Neural cell (in vitro differentiated cells): Measurements from ENCODE around the gene FGGY. TPM values are rescaled to one million over a fixed set of nuclear protein-coding genes. Genes with fewer than 3 reads are reported as not detected.
"Not testable (repeated sequence)": the region's sequence is repeated elsewhere in the genome, so short reads cannot be mapped to it uniquely, and the experiment has no call there.

Experiments
- H2AFZ ChIP-seq: fragments of 200-600, 300-800 bp; sonication (generic), shearing (Covaris generic); 2 replicates; pipeline ENCODE4 v1.6.0; 2014; ENCODE audit warnings: low read depth, mild to moderate bottlenecking, antibody characterized with exemption, low read length, moderate library complexity
- H3F3A ChIP-seq: fragments of 200-600 bp; shearing (Covaris generic); 2 replicates; pipeline ENCODE4 v1.6.1; 2016; ENCODE audit warnings: mild to moderate bottlenecking, moderate library complexity, mixed read lengths, antibody characterized with exemption, low read length; ENCODE audit not compliant: insufficient read depth, poor library complexity, severe bottlenecking
- H3K27ac ChIP-seq: fragments of 200-600, 300-800 bp; sonication (generic), shearing (Covaris generic); 2 replicates; pipeline ENCODE4 v1.5.1; 2014; ENCODE audit warnings: mild to moderate bottlenecking, low read length, moderate library complexity
- H3K27me3 ChIP-seq: fragments of 300-800, 200-600 bp; sonication (generic), shearing (Covaris generic); 2 replicates; pipeline ENCODE4 v1.6.0; 2014; ENCODE audit warnings: mild to moderate bottlenecking, low read depth, low read length, moderate library complexity; ENCODE audit not compliant: insufficient read depth
- H3K36me3 ChIP-seq: fragments of 300-800, 200-600 bp; sonication (generic), shearing (Covaris generic); 2 replicates; pipeline ENCODE4 v1.5.1; 2014; ENCODE audit warnings: mild to moderate bottlenecking, antibody characterized with exemption, low read length, moderate library complexity; ENCODE audit not compliant: insufficient read depth
- H3K4me2 ChIP-seq: fragments of 300-800, 200-600 bp; sonication (generic), shearing (Covaris generic); 2 replicates; pipeline ENCODE4 v1.6.0; 2014; ENCODE audit warnings: mild to moderate bottlenecking, low read length
- H3K4me3 ChIP-seq: fragments of 300-800, 200-600 bp; sonication (generic), shearing (Covaris generic); 2 replicates; pipeline ENCODE4 v1.5.1; 2014; ENCODE audit warnings: mild to moderate bottlenecking, low read length, moderate library complexity
- H3K79me2 ChIP-seq: fragments of 200-600 bp; shearing (Covaris generic); replicated peaks from 2 replicates; pipeline ENCODE4 v1.6.0; 2014; ENCODE audit warnings: mild to moderate bottlenecking, low read length, moderate library complexity; ENCODE audit not compliant: insufficient read depth
- H3K9ac ChIP-seq: fragments of 300-800, 200-600 bp; sonication (generic), shearing (Covaris generic); 2 replicates; pipeline ENCODE4 v1.6.1; 2016; ENCODE audit warnings: mild to moderate bottlenecking, low read length, mixed read lengths
- H3K9me2 ChIP-seq: fragments of 200-600 bp; shearing (Covaris generic); 2 replicates; pipeline ENCODE4 v1.6.1; 2016; ENCODE audit warnings: mild to moderate bottlenecking, low read length, mixed read lengths; ENCODE audit not compliant: insufficient read depth
- H3K9me3 ChIP-seq: fragments of 200-600, 300-800 bp; sonication (generic), shearing (Covaris generic); 2 replicates; pipeline ENCODE4 v1.6.1; 2016; ENCODE audit warnings: mild to moderate bottlenecking, mixed run types, low read length, moderate library complexity, mixed read lengths
- H4K20me1 ChIP-seq: fragments of 200-600 bp; shearing (Covaris generic); 2 replicates; pipeline ENCODE4 v1.6.1; 2016; ENCODE audit warnings: mild to moderate bottlenecking, mixed run types; ENCODE audit not compliant: insufficient read depth
- CTCF ChIP-seq: fragments of 450-650 bp; IDR thresholded peaks from 2 replicates; pipeline ENCODE4 v1.5.1; 2014; ENCODE audit warnings: antibody characterized with exemption, mild to moderate bottlenecking, moderate library complexity; ENCODE audit not compliant: poor library complexity, severe bottlenecking
- EP300 ChIP-seq: fragments of 450-650 bp; conservative IDR thresholded peaks from 2 replicates; pipeline ENCODE4 v1.6.1; 2014; ENCODE audit warnings: antibody characterized with exemption, mild to moderate bottlenecking, moderate library complexity; ENCODE audit not compliant: poor library complexity, severe bottlenecking
- EZH2 ChIP-seq: fragments of 200-600, 300-800 bp; shearing (Covaris generic), sonication (generic); IDR thresholded peaks from 2 replicates; pipeline ENCODE4 v1.6.1; 2014; ENCODE audit warnings: antibody characterized with exemption, low read length, borderline replicate concordance, mild to moderate bottlenecking; ENCODE audit not compliant: insufficient read depth, poor library complexity, severe bottlenecking
- MXI1 ChIP-seq: fragments of 450-650 bp; conservative IDR thresholded peaks from 2 replicates; pipeline ENCODE4 v1.6.1; 2014; ENCODE audit warnings: antibody characterized with exemption, mild to moderate bottlenecking; ENCODE audit not compliant: poor library complexity, severe bottlenecking
- POLR2AphosphoS5 ChIP-seq: IDR thresholded peaks from 2 replicates; pipeline ENCODE4 v1.6.1; 2012
- RAD21 ChIP-seq: fragments of 450-650 bp; conservative IDR thresholded peaks from 2 replicates; pipeline ENCODE4 v1.6.1; 2014; ENCODE audit warnings: antibody characterized with exemption, mild to moderate bottlenecking, moderate library complexity
- REST ChIP-seq: IDR thresholded peaks from 2 replicates; pipeline ENCODE4 v1.6.1; 2012; ENCODE audit warnings: borderline replicate concordance
- SMC3 ChIP-seq: fragments of 450-650 bp; conservative IDR thresholded peaks from 2 replicates; pipeline ENCODE4 v1.6.1; 2014; ENCODE audit warnings: antibody characterized with exemption, mild to moderate bottlenecking, moderate library complexity; ENCODE audit not compliant: poor library complexity
- TAF1 ChIP-seq: IDR thresholded peaks from 2 replicates; pipeline ENCODE4 v1.6.1; 2012; ENCODE audit warnings: low read depth
- polyA plus RNA-seq: library from polyadenylated mRNA; depleted of rRNA; stranded (reverse); fragments of >200 nt; gene quantifications from 2 replicates; pipeline ENCODE4 v1.2.3, GENCODE V29; 2014

Gene FGGY
- polyA plus RNA-seq, 1 donor from 2014 or later: 7.4 TPM

GRCh38 chr1:59557549-59557885 is 260.6 kb downstream of the FGGY start:
- H2AFZ ChIP-seq: no peak overlapping the region
- H3K36me3 ChIP-seq: no peaks in the 10 kb centered on the region
- no peaks in the 10 kb centered on the region for H4K20me1 ChIP-seq
- no peaks in the 10 kb centered on the region for H3K27me3 ChIP-seq
- no peaks in the 10 kb centered on the region for H3F3A ChIP-seq
- H3K79me2 ChIP-seq: no peaks in the 10 kb centered on the region
- H3K27ac ChIP-seq: no peak overlapping the region
- no peak overlapping the region for H3K4me2 ChIP-seq
- no peak overlapping the region for H3K4me3 ChIP-seq
- H3K9me2 ChIP-seq: no peaks in the 10 kb centered on the region
- H3K9ac ChIP-seq: no peak overlapping the region
- TF ChIP-seq POLR2AphosphoS5 (no peak), RAD21 (no peak), TAF1 (no peak), CTCF (no peak), REST (no peak), MXI1 (no peak), SMC3 (no peak), EZH2 (no peak), EP300 (no peak)
- no peaks in the 10 kb centered on the region for H3K9me3 ChIP-seq

DNA sequence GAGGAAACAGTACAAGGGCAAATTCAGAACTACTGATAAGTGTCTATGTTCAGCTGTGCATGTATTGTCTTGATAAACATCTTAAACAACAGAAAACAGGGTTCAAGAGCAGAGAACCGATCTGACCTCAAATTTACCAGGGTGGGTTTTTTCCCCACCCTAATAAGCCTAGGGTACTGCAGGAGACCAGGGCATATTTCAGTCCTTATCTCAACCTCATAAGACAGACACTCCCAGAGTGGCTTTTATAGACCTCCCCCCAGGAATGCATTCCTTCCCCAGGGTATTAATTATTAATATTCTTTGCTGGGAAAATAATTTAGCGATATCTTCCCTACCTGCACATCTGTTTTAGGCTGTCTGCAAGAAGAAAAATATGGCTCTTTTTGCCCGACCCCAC is 261.7 kb downstream of the FGGY start:
- not testable (repeated sequence) for H3K9me2 ChIP-seq

DNA sequence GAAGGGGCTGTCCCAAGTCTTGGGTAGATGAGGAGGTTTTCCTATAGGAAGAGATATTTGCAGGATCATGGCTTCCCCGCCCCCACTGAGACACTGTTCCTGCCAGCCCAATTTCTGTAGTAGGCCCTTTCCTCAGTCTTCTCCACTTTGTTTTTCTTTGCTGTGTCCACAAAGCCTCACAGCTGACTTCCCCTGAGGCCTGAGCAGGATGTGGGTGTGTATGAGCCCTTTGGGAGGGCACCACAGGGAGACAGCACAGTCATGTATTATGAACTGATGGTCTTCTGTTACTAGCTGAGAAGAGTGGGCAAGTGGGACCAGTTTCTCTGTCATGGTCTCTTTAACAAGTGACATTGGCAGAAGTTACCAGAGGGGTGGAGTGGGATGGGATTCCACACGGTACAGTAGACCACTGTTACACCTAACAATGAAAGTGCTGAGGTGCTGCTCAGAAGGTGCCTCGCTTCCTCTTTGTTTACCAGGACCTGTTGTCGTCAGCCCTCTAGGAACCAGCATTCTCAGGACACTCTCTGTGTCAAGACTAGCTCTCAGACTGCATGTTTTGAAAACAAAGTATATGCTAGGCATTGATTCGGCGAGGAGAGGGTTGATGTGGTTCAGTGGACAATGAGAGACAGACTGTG is 264.0 kb downstream of the FGGY start:
- Histone ChIP-seq H3K36me3 (no peaks in the 10 kb centered on the region), H3K4me2 (no peak overlapping the region), H3K4me3 (no peak overlapping the region), H3K27me3 (no peaks in the 10 kb centered on the region), H3K27ac (no peak overlapping the region), H3F3A (no peaks in the 10 kb centered on the region), H2AFZ (no peak overlapping the region), H3K79me2 (no peaks in the 10 kb centered on the region), H3K9me2 (no peaks in the 10 kb centered on the region), H3K9ac (no peak overlapping the region), H4K20me1 (no peaks in the 10 kb centered on the region), H3K9me3 (no peaks in the 10 kb centered on the region)
- no peak for TF ChIP-seq TAF1
- no peak for TF ChIP-seq RAD21
- no peak for TF ChIP-seq EP300

More for the DNA sequence above, 261.7 kb downstream of the FGGY start:
- not testable (repeated sequence) for H3K27me3 ChIP-seq, H3K27ac ChIP-seq, H3F3A ChIP-seq, H3K9me3 ChIP-seq, H3K36me3 ChIP-seq, H3K4me3 ChIP-seq, H3K9ac ChIP-seq, H2AFZ ChIP-seq, H4K20me1 ChIP-seq, H3K79me2 ChIP-seq, H3K4me2 ChIP-seq
